Chondrocyte (in vitro differentiated cells): ENCODE data around the gene SFXN1. TPM values are rescaled to one million over a fixed set of nuclear protein-coding genes. Genes with fewer than 3 reads are reported as not detected.

Source experiments
- DNase-seq: peaks from one replicate; pipeline ENCODE4 v3.0.0; 2021; ENCODE audit warnings: mixed read lengths, low spot score
- H3K27ac Mint-ChIP-seq: one replicate; pipeline ENCODE4 v1.8.0; 2021; ENCODE audit warnings: mild to moderate bottlenecking, moderate library complexity, mixed read lengths; ENCODE audit not compliant: unreplicated experiment
- H3K27me3 Mint-ChIP-seq: 2 replicates; pipeline ENCODE4 v1.8.0; 2021; ENCODE audit warnings: low read depth, mixed read lengths
- H3K36me3 Mint-ChIP-seq: 2 replicates; pipeline ENCODE4 v1.8.0; 2021; ENCODE audit warnings: low read depth, mixed read lengths
- H3K4me1 Mint-ChIP-seq: 2 replicates; pipeline ENCODE4 v1.8.0; 2021; ENCODE audit warnings: low read depth, mild to moderate bottlenecking, mixed read lengths
- H3K4me3 Mint-ChIP-seq: one replicate; pipeline ENCODE4 v1.8.0; 2021; ENCODE audit warnings: mild to moderate bottlenecking, moderate library complexity, mixed read lengths; ENCODE audit not compliant: unreplicated experiment
- H3K9me3 Mint-ChIP-seq: 2 replicates; pipeline ENCODE4 v1.8.0; 2021; ENCODE audit warnings: low read depth, mixed read lengths
- total RNA-seq: library from RNA; stranded (reverse); gene quantifications from 3 replicates; pipeline ENCODE4 v1.2.1, GENCODE V29; 2021
- TF ChIP-seq, protein P1 (sequence below): fragments of 200-600 bp; sonication (generic); IDR thresholded peaks from 2 replicates; pipeline ENCODE4 v1.5.0; 2021; ENCODE audit warnings: antibody characterized with exemption, mild to moderate bottlenecking, moderate library complexity

The SFXN1 gene
- total RNA-seq, 1 donor from 2014 or later, result 58.9 TPM

DNA sequence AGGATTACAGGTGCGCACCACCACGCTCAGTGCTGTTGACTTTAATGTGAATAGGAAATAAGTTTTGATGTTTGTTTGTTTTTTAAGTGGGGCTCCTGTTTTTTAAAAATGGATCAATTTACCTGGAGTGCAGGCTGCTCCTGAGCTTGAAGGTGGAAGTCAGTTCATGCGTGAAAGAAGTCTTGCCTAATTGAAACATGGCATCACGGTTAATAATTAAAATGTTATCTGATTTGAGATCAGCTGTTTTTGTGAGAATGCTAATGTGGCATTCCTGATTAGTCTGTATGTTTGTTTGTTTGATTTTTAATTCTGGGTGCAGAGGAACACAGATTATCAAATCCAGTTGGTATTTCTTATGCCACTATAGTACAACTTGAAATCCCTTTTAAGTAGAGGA lies 6.5 kb downstream of the SFXN1 start:
- H3K9me3 Mint-ChIP-seq, result no peaks in the 10 kb centered on the region
- no peak overlapping the region for H3K27ac Mint-ChIP-seq
- TF ChIP-seq, protein P1, sequence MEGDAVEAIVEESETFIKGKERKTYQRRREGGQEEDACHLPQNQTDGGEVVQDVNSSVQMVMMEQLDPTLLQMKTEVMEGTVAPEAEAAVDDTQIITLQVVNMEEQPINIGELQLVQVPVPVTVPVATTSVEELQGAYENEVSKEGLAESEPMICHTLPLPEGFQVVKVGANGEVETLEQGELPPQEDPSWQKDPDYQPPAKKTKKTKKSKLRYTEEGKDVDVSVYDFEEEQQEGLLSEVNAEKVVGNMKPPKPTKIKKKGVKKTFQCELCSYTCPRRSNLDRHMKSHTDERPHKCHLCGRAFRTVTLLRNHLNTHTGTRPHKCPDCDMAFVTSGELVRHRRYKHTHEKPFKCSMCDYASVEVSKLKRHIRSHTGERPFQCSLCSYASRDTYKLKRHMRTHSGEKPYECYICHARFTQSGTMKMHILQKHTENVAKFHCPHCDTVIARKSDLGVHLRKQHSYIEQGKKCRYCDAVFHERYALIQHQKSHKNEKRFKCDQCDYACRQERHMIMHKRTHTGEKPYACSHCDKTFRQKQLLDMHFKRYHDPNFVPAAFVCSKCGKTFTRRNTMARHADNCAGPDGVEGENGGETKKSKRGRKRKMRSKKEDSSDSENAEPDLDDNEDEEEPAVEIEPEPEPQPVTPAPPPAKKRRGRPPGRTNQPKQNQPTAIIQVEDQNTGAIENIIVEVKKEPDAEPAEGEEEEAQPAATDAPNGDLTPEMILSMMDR, result no peak
- no peaks in the 10 kb centered on the region for H3K27me3 Mint-ChIP-seq
- no peak overlapping the region for H3K4me3 Mint-ChIP-seq
- peaks cover 15% of the 10 kb centered on the region for H3K36me3 Mint-ChIP-seq
- DNase-seq, result no peak
- peaks cover 20% of the 10 kb centered on the region for H3K4me1 Mint-ChIP-seq

DNA sequence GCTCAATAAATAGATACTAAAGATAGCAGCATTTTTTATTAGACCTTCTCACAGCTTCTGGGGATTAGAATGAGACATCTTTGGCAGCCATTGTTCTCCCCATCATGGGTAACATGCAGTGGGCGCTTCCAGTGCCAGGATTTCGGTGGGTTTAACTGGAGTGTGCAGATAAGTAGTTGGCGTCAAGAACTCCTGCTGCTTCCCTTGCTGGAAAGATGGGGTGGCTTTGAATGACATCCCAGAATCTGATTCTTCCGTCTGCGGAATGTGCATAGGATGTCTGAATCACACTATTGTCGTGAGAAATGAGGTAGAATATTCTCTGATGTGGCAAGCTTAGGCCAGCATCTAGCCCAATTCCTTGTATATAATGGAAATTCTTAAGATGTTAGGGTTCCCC lies 7.3 kb downstream of the SFXN1 start:
- no peak for DNase-seq
- Mint-ChIP-seq H3K27me3 (no peaks in the 10 kb centered on the region), H3K36me3 (peaks cover 13% of the 10 kb centered on the region), H3K9me3 (no peaks in the 10 kb centered on the region), H3K27ac (no peak overlapping the region), H3K4me3 (no peak overlapping the region), H3K4me1 (peaks cover 14% of the 10 kb centered on the region)
- TF ChIP-seq, protein P1, result no peak

DNA sequence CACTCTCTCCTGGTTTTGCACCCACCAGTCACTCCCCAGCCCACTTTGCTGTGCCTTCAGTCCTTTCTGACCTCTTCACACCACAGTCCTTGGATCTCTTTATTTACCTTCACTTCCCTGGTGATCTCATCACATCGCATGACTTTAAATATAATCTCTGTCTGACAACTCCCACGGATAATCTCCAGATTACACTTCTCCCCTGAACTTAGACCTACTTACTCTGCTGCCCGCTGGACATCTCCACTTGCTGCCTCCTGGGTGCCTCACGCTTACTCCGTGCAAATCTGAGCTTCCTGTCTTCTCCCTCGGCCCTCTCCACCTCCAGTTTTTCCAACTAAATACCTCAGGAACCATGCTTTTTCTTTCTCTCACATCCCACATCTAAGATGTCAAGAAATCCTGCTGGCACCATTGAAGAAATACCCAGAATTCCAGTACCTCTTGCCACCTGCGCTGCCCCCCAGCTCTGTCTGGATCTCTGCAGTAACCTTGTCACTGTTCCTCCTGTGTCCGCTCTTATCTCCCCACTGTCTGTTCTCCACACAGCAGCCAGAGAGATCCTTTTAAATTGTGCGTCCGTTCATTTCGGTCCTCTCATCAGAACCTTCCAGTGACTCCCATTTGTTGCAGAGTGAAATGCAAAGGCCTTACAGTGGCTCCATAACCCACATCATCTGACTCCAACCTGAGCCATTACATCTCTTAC lies 9.3 kb downstream of the SFXN1 start:
- peaks cover 18% of the 10 kb centered on the region for H3K36me3 Mint-ChIP-seq
- DNase-seq, result no peak
- no peak overlapping the region for H3K27ac Mint-ChIP-seq
- no peaks in the 10 kb centered on the region for H3K9me3 Mint-ChIP-seq
- no peaks in the 10 kb centered on the region for H3K27me3 Mint-ChIP-seq
- TF ChIP-seq, protein P1, result no peak
- peaks cover 9% of the 10 kb centered on the region for H3K4me1 Mint-ChIP-seq
- no peak overlapping the region for H3K4me3 Mint-ChIP-seq

- no peak overlapping the region for H3K27ac Mint-ChIP-seq
Measured at GRCh38 chr5:175489693-175490443, 11.5 kb downstream of the SFXN1 start.

DNA sequence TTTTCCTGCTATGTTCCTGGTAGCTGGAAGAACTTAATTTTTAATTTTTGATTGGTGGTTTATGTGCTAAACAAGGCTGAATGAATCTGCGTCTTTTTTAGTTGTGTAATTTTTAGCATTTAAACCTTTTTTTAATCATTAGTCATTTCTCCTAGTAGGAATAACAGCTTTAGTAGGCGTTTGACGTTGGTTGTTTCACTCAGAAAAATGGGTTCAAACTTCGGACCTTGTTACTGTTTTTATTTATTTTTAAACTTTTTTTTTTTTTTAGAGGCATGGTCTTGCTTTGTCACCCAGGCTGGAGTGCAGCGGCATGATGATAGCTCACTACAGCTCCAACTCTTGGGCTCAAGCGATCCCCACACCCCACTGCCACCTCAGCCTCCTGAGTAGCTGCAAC lies 12.9 kb downstream of the SFXN1 start:
- Mint-ChIP-seq H3K4me3 (no peak overlapping the region), H3K27me3 (no peaks in the 10 kb centered on the region), H3K36me3 (peaks cover 28% of the 10 kb centered on the region), H3K27ac (no peak overlapping the region), H3K4me1 (peaks cover 11% of the 10 kb centered on the region), H3K9me3 (no peaks in the 10 kb centered on the region)
- TF ChIP-seq, protein P1, result no peak
- no peak for DNase-seq

More at GRCh38 chr5:175489693-175490443, 11.5 kb downstream of the SFXN1 start:
- TF ChIP-seq, protein P1, result no peak
- Mint-ChIP-seq H3K4me1 (peaks cover 16% of the 10 kb centered on the region), H3K36me3 (peaks cover 24% of the 10 kb centered on the region), H3K4me3 (no peak overlapping the region), H3K9me3 (no peaks in the 10 kb centered on the region), H3K27me3 (no peaks in the 10 kb centered on the region)
- no peak for DNase-seq
